ENCODE results near the gene C10orf90.

DNA sequence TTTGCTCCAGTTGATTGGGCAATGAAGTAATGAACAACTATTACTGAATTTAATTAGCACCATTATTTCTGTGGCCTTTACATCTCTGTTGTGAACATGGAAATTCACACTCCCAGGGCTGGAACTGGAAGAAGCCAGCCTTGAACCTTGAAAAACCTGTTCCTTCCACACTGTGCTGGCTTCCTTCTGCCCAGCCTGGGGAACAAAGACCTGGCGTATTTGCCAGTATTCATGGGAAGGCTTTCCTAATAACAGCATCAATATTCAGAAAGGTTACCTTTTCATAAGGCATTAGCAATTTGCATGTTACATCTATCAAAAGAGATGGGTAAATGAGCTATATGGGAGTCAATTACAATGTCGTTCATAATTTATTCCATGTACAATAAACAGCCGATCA is 1.3 kb downstream of the C10orf90 start:
- TF ChIP-seq, protein P1, sequence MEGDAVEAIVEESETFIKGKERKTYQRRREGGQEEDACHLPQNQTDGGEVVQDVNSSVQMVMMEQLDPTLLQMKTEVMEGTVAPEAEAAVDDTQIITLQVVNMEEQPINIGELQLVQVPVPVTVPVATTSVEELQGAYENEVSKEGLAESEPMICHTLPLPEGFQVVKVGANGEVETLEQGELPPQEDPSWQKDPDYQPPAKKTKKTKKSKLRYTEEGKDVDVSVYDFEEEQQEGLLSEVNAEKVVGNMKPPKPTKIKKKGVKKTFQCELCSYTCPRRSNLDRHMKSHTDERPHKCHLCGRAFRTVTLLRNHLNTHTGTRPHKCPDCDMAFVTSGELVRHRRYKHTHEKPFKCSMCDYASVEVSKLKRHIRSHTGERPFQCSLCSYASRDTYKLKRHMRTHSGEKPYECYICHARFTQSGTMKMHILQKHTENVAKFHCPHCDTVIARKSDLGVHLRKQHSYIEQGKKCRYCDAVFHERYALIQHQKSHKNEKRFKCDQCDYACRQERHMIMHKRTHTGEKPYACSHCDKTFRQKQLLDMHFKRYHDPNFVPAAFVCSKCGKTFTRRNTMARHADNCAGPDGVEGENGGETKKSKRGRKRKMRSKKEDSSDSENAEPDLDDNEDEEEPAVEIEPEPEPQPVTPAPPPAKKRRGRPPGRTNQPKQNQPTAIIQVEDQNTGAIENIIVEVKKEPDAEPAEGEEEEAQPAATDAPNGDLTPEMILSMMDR (IDR thresholded peaks at IDR 0.05; ENCODE audit: low read depth, low read length): no peak
- TF ChIP-seq, protein P2, sequence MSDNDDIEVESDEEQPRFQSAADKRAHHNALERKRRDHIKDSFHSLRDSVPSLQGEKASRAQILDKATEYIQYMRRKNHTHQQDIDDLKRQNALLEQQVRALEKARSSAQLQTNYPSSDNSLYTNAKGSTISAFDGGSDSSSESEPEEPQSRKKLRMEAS (IDR thresholded peaks at IDR 0.05; ENCODE audit: low read depth, low read length): no peak
